ENCODE data around the gene C17orf75.

GRCh38 chr17:32302037-32302436, 39.9 kb downstream of the C17orf75 start:
- TF ChIP-seq CTCF (conservative IDR thresholded peaks at IDR 0.05) (no peak), ZFX (IDR thresholded peaks at IDR 0.05) (no peak)
